ENCODE results near the gene COG6. TPM values are rescaled to one million over a fixed set of nuclear protein-coding genes. Genes with fewer than 3 reads are reported as not detected.

COG6 gene
- total and polyA plus RNA-seq, 2 donors (not counting 1 experiment from before 2014, with no cell fraction given): 28.9 to 44.8 TPM

DNA sequence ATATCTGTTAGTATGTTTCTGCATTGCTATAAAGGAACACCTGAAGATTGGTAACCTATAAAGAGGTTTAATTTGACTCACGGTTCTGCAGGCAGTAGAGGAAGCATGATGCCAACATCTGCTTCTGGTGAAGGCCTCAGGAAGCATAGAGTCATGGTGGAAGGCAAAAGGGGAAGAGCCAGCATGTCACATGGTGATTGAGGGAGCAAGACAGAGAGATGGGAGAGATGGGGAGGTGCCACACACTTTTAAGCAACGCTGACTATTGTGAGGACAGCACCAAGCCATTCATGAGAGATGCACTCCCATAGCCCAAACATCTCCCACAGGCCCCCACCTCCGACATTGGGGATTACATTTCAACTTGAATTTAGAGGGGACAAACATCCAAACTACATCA lies 32.8 kb downstream of the COG6 start:
- no peak overlapping the region for H3K27ac ChIP-seq (ENCODE audit: insufficient read depth, low read length)
- no peaks in the 10 kb centered on the region for H4K20me1 ChIP-seq (ENCODE audit: control insufficient read depth, extremely low read depth, insufficient read depth, low read length)
- no peak for DNase-seq (ENCODE audit: low read depth in 2 of 2)
- no peak overlapping the region for H2AFZ ChIP-seq (ENCODE audit: low read length)
- H3K79me2 ChIP-seq (ENCODE audit: control insufficient read depth, insufficient read depth, low read length): no peaks in the 10 kb centered on the region
- no peak overlapping the region for H3K4me3 ChIP-seq (replicated peaks in 1 of 4; ENCODE audit: control extremely low read depth in 1 of 4, insufficient read depth in 1 of 4, low read depth in 3 of 4, low read length in 4 of 4)
- no peaks in the 10 kb centered on the region for H3K27me3 ChIP-seq (ENCODE audit: control insufficient read depth, insufficient read depth, low read length)
- TF ChIP-seq, protein P1, sequence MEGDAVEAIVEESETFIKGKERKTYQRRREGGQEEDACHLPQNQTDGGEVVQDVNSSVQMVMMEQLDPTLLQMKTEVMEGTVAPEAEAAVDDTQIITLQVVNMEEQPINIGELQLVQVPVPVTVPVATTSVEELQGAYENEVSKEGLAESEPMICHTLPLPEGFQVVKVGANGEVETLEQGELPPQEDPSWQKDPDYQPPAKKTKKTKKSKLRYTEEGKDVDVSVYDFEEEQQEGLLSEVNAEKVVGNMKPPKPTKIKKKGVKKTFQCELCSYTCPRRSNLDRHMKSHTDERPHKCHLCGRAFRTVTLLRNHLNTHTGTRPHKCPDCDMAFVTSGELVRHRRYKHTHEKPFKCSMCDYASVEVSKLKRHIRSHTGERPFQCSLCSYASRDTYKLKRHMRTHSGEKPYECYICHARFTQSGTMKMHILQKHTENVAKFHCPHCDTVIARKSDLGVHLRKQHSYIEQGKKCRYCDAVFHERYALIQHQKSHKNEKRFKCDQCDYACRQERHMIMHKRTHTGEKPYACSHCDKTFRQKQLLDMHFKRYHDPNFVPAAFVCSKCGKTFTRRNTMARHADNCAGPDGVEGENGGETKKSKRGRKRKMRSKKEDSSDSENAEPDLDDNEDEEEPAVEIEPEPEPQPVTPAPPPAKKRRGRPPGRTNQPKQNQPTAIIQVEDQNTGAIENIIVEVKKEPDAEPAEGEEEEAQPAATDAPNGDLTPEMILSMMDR (conservative IDR thresholded peaks at IDR 0.05 in 1 of 2, IDR thresholded peaks at IDR 0.05 in 1 of 2; ENCODE audit: low read depth in 1 of 2, low read length in 2 of 2): no peak
- TF ChIP-seq EZH2 (IDR thresholded peaks at IDR 0.05; ENCODE audit: low read length, missing control alignments): no peak
- H3K9ac ChIP-seq (ENCODE audit: insufficient read depth, low read length): no peak overlapping the region
- H3K36me3 ChIP-seq (ENCODE audit: control insufficient read depth, insufficient read depth, low read length): no peaks in the 10 kb centered on the region
- no peaks in the 10 kb centered on the region for H3K9me3 ChIP-seq (ENCODE audit: control insufficient read depth, insufficient read depth, low read depth, low read length)
- peaks cover 2% of the 10 kb centered on the region for H3K4me1 ChIP-seq (ENCODE audit: control insufficient read depth, extremely low read depth, insufficient read depth, low read length)
- H3K4me2 ChIP-seq (ENCODE audit: extremely low read depth, insufficient read depth, low read length): no peak overlapping the region

DNA sequence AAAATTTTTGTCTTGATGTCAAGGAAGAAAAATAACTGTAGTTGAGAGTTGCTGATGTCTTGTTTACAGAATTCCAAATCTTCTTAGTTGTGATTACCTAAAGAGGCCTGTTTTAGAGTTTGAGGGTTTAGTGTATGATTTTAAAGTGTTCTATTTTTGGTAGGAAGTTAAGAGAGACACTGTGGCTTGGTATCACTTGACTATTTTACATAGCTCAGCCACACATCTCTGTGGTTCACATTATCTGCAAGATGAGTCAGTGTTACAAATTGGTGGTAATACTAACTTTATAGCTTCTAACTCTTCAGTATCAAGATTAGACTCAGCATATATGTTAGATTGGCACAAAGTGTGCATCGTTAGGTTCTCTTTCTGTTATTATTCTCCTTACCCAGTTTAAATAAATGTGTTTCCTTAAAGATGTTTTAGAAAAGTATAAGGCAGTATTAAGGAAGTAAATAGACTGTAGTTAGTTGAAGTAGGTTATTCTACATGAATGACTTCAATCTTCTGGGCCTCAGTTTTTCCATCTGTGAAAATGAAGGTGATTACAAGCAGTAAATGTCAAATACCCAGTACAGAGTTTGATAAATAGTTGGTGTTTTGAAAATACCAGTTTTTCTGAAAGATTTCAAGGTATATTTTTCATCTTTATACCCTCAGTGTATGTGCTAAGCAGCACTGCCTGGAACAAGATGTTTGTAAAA lies 33.4 kb downstream of the COG6 start:
- Histone ChIP-seq H3K9me3 (ENCODE audit: control insufficient read depth, insufficient read depth, low read depth, low read length) (no peaks in the 10 kb centered on the region), H3K9ac (ENCODE audit: insufficient read depth, low read length) (no peak overlapping the region), H3K79me2 (ENCODE audit: control insufficient read depth, insufficient read depth, low read length) (no peaks in the 10 kb centered on the region), H3K4me3 (replicated peaks in 1 of 4; ENCODE audit: control extremely low read depth in 1 of 4, insufficient read depth in 1 of 4, low read depth in 3 of 4, low read length in 4 of 4) (no peak overlapping the region), H4K20me1 (ENCODE audit: control insufficient read depth, extremely low read depth, insufficient read depth, low read length) (no peaks in the 10 kb centered on the region), H3K27ac (ENCODE audit: insufficient read depth, low read length) (no peak overlapping the region), H3K27me3 (ENCODE audit: control insufficient read depth, insufficient read depth, low read length) (no peaks in the 10 kb centered on the region), H3K4me2 (ENCODE audit: extremely low read depth, insufficient read depth, low read length) (no peak overlapping the region), H3K4me1 (ENCODE audit: control insufficient read depth, extremely low read depth, insufficient read depth, low read length) (peaks cover 2% of the 10 kb centered on the region), H2AFZ (ENCODE audit: low read length) (no peak overlapping the region), H3K36me3 (ENCODE audit: control insufficient read depth, insufficient read depth, low read length) (no peaks in the 10 kb centered on the region)
- DNase-seq (ENCODE audit: low read depth in 2 of 2): peak in 1 of 2 donors; percentile 74
- TF ChIP-seq EZH2 (IDR thresholded peaks at IDR 0.05; ENCODE audit: low read length, missing control alignments): no peak
- TF ChIP-seq, protein P1 (conservative IDR thresholded peaks at IDR 0.05 in 1 of 2, IDR thresholded peaks at IDR 0.05 in 1 of 2; ENCODE audit: low read depth in 1 of 2, low read length in 2 of 2): no peak

DNA sequence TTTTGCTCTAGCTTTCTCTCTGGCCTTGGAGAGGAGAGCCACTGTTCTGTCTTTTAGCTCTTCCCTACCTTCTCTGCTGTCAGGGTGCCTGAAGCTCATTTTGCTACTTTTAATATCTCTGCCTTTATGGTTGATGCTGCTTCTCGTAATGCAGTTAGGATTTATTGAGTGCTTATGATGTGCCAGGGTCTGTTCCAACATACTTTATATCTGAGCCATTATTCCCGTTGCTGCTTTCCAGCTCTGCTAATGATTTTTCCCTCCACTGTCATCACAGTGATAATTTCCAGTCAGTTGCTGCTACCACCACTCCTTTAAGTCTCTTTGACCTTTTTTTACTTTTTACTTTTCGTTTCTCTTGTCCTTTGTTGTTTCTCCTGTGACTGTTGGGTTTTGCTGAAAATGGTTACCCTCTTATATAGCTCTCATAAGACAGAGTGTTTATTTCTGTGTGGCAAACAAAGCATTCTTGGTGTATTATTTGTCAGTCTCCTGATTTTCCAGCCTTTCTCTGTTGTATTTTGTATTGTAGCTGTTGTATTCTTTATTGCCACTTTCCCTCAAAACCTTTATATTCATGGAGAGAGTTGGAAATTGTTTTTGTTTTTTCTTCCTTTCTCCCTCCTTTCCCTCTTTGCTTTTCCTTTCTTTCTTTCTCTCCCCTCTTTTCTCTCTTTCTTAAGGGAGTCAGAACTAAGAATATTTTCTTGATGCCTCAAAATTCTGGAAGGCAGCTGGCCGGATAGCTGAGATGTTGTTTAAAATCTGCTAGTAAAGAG lies 37.4 kb downstream of the COG6 start:
- no peaks in the 10 kb centered on the region for H3K36me3 ChIP-seq (ENCODE audit: control insufficient read depth, insufficient read depth, low read length)
- H3K9ac ChIP-seq (ENCODE audit: insufficient read depth, low read length): no peak overlapping the region
- peak; percentile 18 to 45 for DNase-seq (ENCODE audit: low read depth in 2 of 2)

More for the DNA sequence above, 37.4 kb downstream of the COG6 start:
- H3K27ac ChIP-seq (ENCODE audit: insufficient read depth, low read length): peak overlapping the region; percentile 23
- no peaks in the 10 kb centered on the region for H3K9me3 ChIP-seq (ENCODE audit: control insufficient read depth, insufficient read depth, low read depth, low read length)
- H3K27me3 ChIP-seq (ENCODE audit: control insufficient read depth, insufficient read depth, low read length): no peaks in the 10 kb centered on the region
- peak overlapping the region; percentile 40 for H2AFZ ChIP-seq (ENCODE audit: low read length)
- H4K20me1 ChIP-seq (ENCODE audit: control insufficient read depth, extremely low read depth, insufficient read depth, low read length): no peaks in the 10 kb centered on the region
- TF ChIP-seq EZH2 (IDR thresholded peaks at IDR 0.05; ENCODE audit: low read length, missing control alignments): no peak
- TF ChIP-seq, protein P1 (conservative IDR thresholded peaks at IDR 0.05 in 1 of 2, IDR thresholded peaks at IDR 0.05 in 1 of 2; ENCODE audit: low read depth in 1 of 2, low read length in 2 of 2): no peak
- H3K4me3 ChIP-seq (replicated peaks in 1 of 4; ENCODE audit: control extremely low read depth in 1 of 4, insufficient read depth in 1 of 4, low read depth in 3 of 4, low read length in 4 of 4): peak overlapping the region in 3 of 4 experiments; percentile 10 to 17 (median 15)
- peak overlapping the region; percentile 71 for H3K4me2 ChIP-seq (ENCODE audit: extremely low read depth, insufficient read depth, low read length)
- no peaks in the 10 kb centered on the region for H3K79me2 ChIP-seq (ENCODE audit: control insufficient read depth, insufficient read depth, low read length)
- H3K4me1 ChIP-seq (ENCODE audit: control insufficient read depth, extremely low read depth, insufficient read depth, low read length): peaks cover 2% of the 10 kb centered on the region

Data from fibroblast of lung (primary cell).